ENCODE results near the gene AKAP1. TPM values are rescaled to one million over a fixed set of nuclear protein-coding genes. Genes with fewer than 3 reads are reported as not detected.

The AKAP1 gene
- total RNA-seq, 2 donors from 2014 or later = 90.4 to 139 TPM

DNA sequence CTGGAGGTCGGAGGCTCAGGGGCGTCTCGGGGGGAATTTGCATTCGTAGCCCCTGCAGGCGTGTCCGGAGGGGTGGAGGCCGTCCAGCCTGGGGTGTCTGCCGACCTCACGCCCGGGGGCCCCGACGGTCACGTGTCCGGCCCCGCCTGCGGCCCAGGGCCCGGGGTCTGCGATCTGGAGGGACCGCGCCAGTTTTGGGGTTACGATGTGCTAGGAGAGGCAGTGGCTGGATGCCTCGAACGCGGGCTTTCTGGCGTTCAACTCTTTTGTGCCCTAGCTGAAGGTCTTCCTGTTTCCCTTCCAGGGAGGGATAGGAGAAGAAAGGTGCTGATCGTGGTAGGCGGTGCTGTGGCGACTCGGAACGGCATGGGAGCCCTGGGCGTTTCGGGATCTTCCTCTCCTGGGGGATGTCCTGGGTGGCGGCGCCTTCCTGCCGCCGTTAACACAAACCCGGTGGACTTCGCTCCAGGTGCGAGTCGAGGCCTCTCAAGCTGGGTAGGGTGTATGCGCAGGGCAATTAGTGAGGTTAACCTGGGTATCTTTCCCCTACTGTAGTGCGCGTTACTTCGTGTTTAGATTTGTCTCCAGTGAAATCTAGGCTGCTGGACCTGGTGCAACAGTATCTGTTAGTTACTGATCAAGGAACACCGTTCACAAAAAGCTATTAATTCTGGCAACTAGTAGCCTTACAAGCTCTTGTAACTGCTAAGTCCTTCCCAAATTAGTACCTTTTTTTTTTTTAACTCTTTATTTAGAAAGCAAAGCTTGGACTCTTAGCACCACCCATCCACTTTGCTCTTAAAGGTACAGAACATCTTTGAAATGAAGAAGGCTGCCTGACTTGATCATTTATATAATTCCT is 1.3 kb downstream of the AKAP1 start:
- Histone ChIP-seq H3K27ac (peak overlapping the region; percentile 91 to 95), H3K9me3 (no peaks in the 10 kb centered on the region), H3K27me3 (no peaks in the 10 kb centered on the region), H3K36me3 (no peaks in the 10 kb centered on the region), H3K4me3 (peak overlapping the region; percentile 68 to 85), H3K4me1 (peaks cover 0 to 36% of the 10 kb centered on the region in 2 donors)
- no peak for DNase-seq (ENCODE audit: low spot score)
- TF ChIP-seq, protein P1, sequence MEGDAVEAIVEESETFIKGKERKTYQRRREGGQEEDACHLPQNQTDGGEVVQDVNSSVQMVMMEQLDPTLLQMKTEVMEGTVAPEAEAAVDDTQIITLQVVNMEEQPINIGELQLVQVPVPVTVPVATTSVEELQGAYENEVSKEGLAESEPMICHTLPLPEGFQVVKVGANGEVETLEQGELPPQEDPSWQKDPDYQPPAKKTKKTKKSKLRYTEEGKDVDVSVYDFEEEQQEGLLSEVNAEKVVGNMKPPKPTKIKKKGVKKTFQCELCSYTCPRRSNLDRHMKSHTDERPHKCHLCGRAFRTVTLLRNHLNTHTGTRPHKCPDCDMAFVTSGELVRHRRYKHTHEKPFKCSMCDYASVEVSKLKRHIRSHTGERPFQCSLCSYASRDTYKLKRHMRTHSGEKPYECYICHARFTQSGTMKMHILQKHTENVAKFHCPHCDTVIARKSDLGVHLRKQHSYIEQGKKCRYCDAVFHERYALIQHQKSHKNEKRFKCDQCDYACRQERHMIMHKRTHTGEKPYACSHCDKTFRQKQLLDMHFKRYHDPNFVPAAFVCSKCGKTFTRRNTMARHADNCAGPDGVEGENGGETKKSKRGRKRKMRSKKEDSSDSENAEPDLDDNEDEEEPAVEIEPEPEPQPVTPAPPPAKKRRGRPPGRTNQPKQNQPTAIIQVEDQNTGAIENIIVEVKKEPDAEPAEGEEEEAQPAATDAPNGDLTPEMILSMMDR (IDR thresholded peaks at IDR 0.05) = no peak

DNA sequence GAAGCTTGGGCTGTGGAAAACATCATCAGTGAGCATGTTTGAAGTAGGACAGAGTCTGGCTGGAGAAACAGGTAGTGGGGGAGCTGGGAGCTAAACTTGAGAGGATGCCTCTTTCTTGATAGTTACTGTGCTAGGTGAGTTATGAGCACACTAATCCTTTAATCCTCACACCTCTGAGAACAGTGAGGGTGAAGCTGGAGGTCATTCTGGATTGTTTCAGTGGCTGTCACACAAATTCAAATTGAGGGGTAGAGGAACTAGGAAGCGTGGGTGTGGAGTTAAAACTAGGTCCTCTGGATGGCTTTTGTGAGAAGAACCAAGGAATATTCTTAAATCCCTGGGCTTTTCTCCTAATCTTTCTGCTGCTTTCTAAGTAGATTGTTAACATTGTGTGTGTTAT is 3.3 kb downstream of the AKAP1 start:
- Histone ChIP-seq H3K9me3 (no peaks in the 10 kb centered on the region), H3K4me1 (peaks cover 0 to 56% of the 10 kb centered on the region in 2 donors), H3K4me3 (no peak overlapping the region), H3K36me3 (no peaks in the 10 kb centered on the region), H3K27ac (peak overlapping the region; percentile 91 to 95), H3K27me3 (no peaks in the 10 kb centered on the region)
- no peak for DNase-seq (ENCODE audit: low spot score)
- TF ChIP-seq, protein P1 (IDR thresholded peaks at IDR 0.05) = no peak

DNA sequence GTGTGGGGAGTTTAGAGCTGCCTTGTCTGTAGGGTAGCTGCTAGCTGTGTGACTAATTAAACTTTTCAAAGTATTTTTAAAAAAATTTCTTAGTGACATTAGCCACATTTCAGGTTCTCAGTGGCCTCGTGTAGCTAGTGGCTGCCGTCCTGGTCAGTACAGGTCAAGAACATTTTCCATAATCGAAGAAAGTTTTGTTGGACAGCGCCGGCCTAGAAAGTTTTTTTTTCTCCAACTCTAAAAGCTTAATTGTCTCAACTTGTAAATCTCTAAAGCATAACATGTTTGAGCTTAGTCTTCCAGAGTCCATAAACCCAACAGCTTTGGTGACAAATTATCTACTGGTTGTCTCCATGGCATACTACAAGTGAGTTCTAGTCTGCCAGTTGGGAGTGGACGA is 4.3 kb downstream of the AKAP1 start:
- Histone ChIP-seq H3K27me3 (no peaks in the 10 kb centered on the region), H3K4me3 (no peak overlapping the region), H3K4me1 (peaks cover 0 to 63% of the 10 kb centered on the region in 2 donors), H3K27ac (peak overlapping the region; percentile 91 to 95), H3K36me3 (no peaks in the 10 kb centered on the region), H3K9me3 (no peaks in the 10 kb centered on the region)
- no peak for DNase-seq (ENCODE audit: low spot score)
- TF ChIP-seq, protein P1 (IDR thresholded peaks at IDR 0.05) = no peak

DNA sequence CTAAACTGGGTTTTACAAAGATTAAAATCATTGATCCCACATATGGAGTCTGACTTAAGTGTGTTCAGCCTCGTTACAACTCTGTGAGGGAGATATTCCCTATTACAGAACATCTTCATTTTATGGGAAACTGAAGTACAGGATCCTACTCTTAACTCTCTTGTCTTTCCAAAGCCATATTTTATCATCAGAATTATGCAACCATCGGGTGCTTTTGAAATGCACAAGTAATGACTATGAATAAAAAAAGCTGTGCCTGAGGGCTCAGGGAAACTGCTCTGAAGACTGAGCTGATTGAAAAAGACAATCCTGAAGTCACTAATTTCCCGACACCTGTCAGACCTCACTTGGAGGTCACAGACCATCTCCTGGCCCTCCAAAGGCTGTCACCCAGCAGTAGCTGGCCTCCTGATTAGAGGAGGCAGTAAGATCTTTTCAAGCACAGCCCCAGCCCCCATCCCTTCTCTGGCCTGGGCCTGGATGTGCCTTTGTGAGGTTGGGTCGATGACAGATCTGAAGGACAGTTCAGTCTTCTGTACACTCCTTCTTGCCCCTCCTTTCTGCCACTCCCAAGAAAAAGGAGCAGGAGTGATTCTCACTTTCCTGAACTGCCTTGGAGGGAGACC is 5.6 kb downstream of the AKAP1 start:
- TF ChIP-seq, protein P1 (IDR thresholded peaks at IDR 0.05) = no peak
- Histone ChIP-seq H3K27me3 (no peaks in the 10 kb centered on the region), H3K4me1 (peaks cover 0 to 67% of the 10 kb centered on the region in 2 donors), H3K4me3 (no peak overlapping the region), H3K9me3 (no peaks in the 10 kb centered on the region), H3K27ac (peak overlapping the region; percentile 91 to 95), H3K36me3 (no peaks in the 10 kb centered on the region)
- no peak for DNase-seq (ENCODE audit: low spot score)

DNA sequence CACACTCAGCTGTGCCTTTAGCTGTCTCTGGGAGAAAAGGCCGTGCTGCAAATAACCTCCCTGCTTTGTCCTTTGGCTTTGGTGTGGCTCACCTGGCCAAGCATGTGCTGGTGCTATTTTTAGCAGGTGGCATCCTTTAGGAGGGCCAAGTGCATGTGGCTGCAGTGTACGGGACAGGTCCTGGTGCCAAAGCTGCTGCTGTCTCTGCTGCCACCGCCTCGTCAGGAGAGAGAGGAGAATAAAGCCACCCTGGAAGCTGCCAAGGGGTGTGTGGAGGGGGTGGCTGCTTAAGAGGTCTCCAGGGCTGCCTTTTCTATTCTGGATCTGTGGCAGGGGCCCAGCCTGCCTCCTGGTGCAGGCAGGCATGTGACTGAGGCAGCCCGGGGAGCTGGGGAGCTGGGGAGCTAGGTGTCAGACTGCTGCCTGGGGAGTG is 6.2 kb downstream of the AKAP1 start:
- no peak overlapping the region for H3K4me3 ChIP-seq
- H3K4me1 ChIP-seq = peaks cover 0 to 72% of the 10 kb centered on the region in 2 donors
- H3K27ac ChIP-seq = peak overlapping the region; percentile 91 to 95
- TF ChIP-seq, protein P1 (IDR thresholded peaks at IDR 0.05) = no peak
- no peaks in the 10 kb centered on the region for H3K36me3 ChIP-seq
- no peaks in the 10 kb centered on the region for H3K9me3 ChIP-seq
- H3K27me3 ChIP-seq = no peaks in the 10 kb centered on the region
- peak; percentile 77 for DNase-seq (ENCODE audit: low spot score)

All from right atrium auricular region (tissue), 2 donors.